HG02610 (cell line): Measurements from ENCODE around the gene ASTN2.
"Not testable (repeated sequence)": the region's sequence is repeated elsewhere in the genome, so short reads cannot be mapped to it uniquely, and the experiment has no call there.

Source experiments
- ATAC-seq: cut with Tn5 transposase; IDR thresholded peaks from one replicate; pipeline ENCODE4 v1.9.1; 2021; ENCODE audit warnings: mild to moderate bottlenecking, moderate library complexity; ENCODE audit not compliant: unreplicated experiment

Gene ASTN2

GRCh38 chr9:116935149-116935897 is 479.5 kb downstream of the ASTN2 start:
- no peak for ATAC-seq

GRCh38 chr9:116934131-116934530 is 480.7 kb downstream of the ASTN2 start:
- ATAC-seq, result no peak

- ATAC-seq, result no peak
Observed at GRCh38 chr9:116933251-116933650, 481.6 kb downstream of the ASTN2 start.

- ATAC-seq, result no peak
Observed at GRCh38 chr9:116929621-116930020, 485.2 kb downstream of the ASTN2 start.

GRCh38 chr9:116928884-116929283 is 486.0 kb downstream of the ASTN2 start:
- no peak for ATAC-seq

- ATAC-seq, result no peak
Observed at GRCh38 chr9:116928289-116928688, 486.6 kb downstream of the ASTN2 start.

- no peak for ATAC-seq
Observed at GRCh38 chr9:116927726-116928125, 487.1 kb downstream of the ASTN2 start.

- ATAC-seq, result no peak
Observed at GRCh38 chr9:116925121-116925520, 489.7 kb downstream of the ASTN2 start.

GRCh38 chr9:116924462-116925110 is 490.3 kb downstream of the ASTN2 start:
- ATAC-seq, result no peak

GRCh38 chr9:116917895-116918508 is 496.9 kb downstream of the ASTN2 start:
- not testable (repeated sequence) for ATAC-seq

- ATAC-seq, result no peak
Observed at GRCh38 chr9:116913536-116913935, 501.3 kb downstream of the ASTN2 start.

GRCh38 chr9:116910201-116910600 is 504.7 kb downstream of the ASTN2 start:
- no peak for ATAC-seq

- no peak for ATAC-seq
Observed at GRCh38 chr9:116907989-116908388, 506.9 kb downstream of the ASTN2 start.

GRCh38 chr9:116905171-116905588 is 509.7 kb downstream of the ASTN2 start:
- ATAC-seq, result no peak

- ATAC-seq, result no peak
Observed at GRCh38 chr9:116904165-116904564, 510.7 kb downstream of the ASTN2 start.

- ATAC-seq, result no peak
Observed at GRCh38 chr9:116901260-116901659, 513.6 kb downstream of the ASTN2 start.

- no peak for ATAC-seq
Observed at GRCh38 chr9:116900543-116900942, 514.3 kb downstream of the ASTN2 start.

- ATAC-seq, result no peak
Observed at GRCh38 chr9:116900007-116900367, 514.9 kb downstream of the ASTN2 start.

- no peak for ATAC-seq
Observed at GRCh38 chr9:116899337-116900006, 515.4 kb downstream of the ASTN2 start.

- not testable (repeated sequence) for ATAC-seq
Observed at GRCh38 chr9:116898131-116898530, 516.7 kb downstream of the ASTN2 start.

- no peak for ATAC-seq
Observed at GRCh38 chr9:116897201-116897600, 517.7 kb downstream of the ASTN2 start.

- ATAC-seq, result no peak
Observed at GRCh38 chr9:116895961-116896360, 518.9 kb downstream of the ASTN2 start.
